B cell (primary cell): Measurements from ENCODE around the gene ADAMTS5.

Source experiments
- EZH2 ChIP-seq: IDR thresholded peaks from 2 replicates; pipeline ENCODE4 v1.6.1; 2012; ENCODE audit warnings: borderline replicate concordance, low read depth, mild to moderate bottlenecking, moderate library complexity, low read length; ENCODE audit not compliant: insufficient read depth, poor library complexity, severe bottlenecking
- TF ChIP-seq, protein P1 (sequence below): fragments of 200-600 bp; IDR thresholded peaks from one replicate; pipeline ENCODE4 v1.8.0; 2022; ENCODE audit warnings: antibody characterized with exemption, mild to moderate bottlenecking

DNA sequence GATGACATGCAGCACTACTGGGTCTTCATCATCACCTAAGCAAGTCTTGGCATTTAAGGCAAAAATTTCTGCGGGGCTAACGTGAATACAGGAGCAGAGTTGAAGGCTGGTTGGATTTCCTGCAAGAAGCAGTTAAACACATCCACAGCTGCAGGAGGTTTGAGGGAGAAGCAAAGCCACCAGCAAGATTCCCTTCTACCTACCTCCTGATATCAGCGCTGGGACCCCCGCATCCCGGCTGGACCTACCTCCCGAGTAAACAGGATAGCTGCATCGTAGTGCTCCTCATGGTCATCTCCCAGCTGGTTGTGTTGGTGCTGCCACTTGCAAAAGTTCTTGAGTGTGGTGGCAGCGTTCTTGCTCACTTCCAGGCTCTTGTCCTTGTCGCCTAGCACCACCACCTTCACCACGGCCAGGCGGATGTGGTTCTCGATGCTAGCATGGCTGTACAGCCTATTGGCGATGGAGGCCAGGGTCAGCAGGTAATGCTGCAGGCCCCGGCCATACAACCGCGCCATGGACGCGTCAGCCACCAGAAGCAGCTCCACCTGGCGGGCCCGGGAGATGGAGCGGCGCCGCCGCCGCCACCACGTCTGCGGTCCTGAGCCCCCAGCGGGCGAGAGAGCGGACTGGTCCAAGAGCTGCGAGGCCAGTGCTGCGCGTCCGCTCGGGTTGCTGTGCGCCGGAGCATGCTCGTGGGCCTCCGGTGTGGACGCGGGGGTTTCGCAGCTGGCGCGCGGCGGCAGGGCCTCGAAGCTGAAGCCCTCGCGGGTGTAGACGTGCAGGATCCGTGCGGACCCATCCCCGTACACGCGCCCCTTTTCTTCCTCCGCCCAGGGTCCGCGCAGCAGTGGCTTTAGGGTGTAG lies 1.6 kb downstream of the ADAMTS5 start:
- TF ChIP-seq, protein P1, sequence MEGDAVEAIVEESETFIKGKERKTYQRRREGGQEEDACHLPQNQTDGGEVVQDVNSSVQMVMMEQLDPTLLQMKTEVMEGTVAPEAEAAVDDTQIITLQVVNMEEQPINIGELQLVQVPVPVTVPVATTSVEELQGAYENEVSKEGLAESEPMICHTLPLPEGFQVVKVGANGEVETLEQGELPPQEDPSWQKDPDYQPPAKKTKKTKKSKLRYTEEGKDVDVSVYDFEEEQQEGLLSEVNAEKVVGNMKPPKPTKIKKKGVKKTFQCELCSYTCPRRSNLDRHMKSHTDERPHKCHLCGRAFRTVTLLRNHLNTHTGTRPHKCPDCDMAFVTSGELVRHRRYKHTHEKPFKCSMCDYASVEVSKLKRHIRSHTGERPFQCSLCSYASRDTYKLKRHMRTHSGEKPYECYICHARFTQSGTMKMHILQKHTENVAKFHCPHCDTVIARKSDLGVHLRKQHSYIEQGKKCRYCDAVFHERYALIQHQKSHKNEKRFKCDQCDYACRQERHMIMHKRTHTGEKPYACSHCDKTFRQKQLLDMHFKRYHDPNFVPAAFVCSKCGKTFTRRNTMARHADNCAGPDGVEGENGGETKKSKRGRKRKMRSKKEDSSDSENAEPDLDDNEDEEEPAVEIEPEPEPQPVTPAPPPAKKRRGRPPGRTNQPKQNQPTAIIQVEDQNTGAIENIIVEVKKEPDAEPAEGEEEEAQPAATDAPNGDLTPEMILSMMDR, result no peak
- no peak for TF ChIP-seq EZH2
